Measurements from ENCODE around the gene CISD1. TPM values are rescaled to one million over a fixed set of nuclear protein-coding genes. Genes with fewer than 3 reads are reported as not detected.
A peak's percentile ranks its signal among the peaks of the same experiment; 100 is the strongest.
"Not testable (repeated sequence)": the region's sequence is repeated elsewhere in the genome, so short reads cannot be mapped to it uniquely, and the experiment has no call there.

Gene CISD1
- total RNA-seq, 6 experiments from 2014 or later = 25.2 to 40.9 (median 26.4) TPM

DNA sequence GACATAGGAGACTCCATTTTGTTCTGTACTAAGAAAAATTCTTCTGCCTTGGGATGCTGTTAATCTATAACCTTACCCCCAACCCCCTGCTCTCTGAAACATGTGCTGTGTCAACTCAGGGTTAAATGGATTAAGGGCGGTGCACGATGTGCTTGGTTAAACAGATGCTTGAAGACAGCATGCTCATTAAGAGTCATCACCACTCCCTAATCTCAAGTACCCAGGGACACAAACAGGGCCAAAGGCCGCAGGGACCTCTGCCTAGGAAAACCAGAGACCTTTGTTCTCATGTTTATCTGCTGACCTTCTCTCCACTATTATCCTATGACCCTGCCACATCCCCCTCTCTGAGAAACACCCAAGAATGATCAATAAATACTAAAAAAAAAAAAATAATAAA lies 24.3 kb upstream of the CISD1 start:
- ATAC-seq; H3K4me1 ChIP-seq; H3K27me3 ChIP-seq; DNase-seq; H3K36me3 ChIP-seq; H3K27ac ChIP-seq; H3K4me3 ChIP-seq; H3K9me3 ChIP-seq; intact Hi-C loops (cut with DNase I): not testable (repeated sequence)
- WGBS (ENCODE audit: insufficient coverage, low coverage, low lambda C conversion rate, missing lambda C conversion rate) = no CpG with 5 or more reads among the region's 3 CpGs

DNA sequence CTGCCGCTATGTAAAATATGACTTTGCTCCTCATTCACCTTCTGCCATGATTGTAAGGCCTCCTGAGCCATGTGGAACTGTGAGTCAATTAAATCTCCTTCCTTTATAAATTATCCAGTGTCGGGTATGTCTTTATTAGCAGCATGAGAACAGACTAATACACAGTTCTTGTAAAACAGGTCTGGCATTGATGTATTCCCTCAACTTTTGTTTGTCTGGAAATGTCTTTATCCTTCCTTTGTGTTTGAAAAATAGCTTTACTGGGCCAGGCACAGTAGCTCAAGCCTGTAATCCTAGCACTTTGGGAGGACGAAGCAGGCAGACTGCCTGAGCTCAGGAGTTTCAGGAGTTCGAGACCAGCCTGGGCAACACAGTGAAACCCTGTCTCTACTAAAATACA lies 15.8 kb upstream of the CISD1 start:
- WGBS (ENCODE audit: insufficient coverage, low coverage, low lambda C conversion rate, missing lambda C conversion rate) = 98% methylated on average over 4 of the region's 4 CpGs

DNA sequence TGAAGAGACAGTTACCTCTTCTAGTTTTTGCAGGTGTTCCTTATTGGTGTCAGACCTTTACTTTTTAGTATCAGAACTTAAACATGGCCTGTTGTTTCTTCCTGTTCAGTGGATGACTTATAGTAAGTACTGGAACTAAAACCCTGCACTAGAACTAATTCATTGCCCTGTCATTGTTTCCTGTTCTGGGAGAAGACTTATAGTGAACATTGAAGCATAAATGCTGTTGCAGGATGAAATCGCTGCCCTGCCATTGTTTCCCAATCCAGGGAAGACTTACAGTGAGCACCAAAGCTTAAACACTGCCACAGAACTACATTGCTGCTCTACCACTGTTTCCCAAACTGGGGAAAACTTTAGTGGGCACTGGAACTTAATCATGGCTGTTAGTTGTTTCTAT lies 14.3 kb upstream of the CISD1 start:
- peaks cover 0 to 9% (median 0%) of the 10 kb centered on the region in 4 donors for H3K4me1 ChIP-seq
- H3K27ac ChIP-seq = no peak overlapping the region
- no peak overlapping the region for H3K4me3 ChIP-seq
- no peaks in the 10 kb centered on the region for H3K27me3 ChIP-seq
- DNase-seq = no peak
- WGBS (ENCODE audit: insufficient coverage, low coverage, low lambda C conversion rate, missing lambda C conversion rate) = no CpG with 5 or more reads among the region's 1 CpG
- H3K36me3 ChIP-seq = no peaks in the 10 kb centered on the region
- intact Hi-C loops (cut with DNase I) = no loop called here
- ATAC-seq = no peak
- TF ChIP-seq POLR2A (IDR thresholded peaks at IDR 0.05) = no peak
- TF ChIP-seq, protein P1, sequence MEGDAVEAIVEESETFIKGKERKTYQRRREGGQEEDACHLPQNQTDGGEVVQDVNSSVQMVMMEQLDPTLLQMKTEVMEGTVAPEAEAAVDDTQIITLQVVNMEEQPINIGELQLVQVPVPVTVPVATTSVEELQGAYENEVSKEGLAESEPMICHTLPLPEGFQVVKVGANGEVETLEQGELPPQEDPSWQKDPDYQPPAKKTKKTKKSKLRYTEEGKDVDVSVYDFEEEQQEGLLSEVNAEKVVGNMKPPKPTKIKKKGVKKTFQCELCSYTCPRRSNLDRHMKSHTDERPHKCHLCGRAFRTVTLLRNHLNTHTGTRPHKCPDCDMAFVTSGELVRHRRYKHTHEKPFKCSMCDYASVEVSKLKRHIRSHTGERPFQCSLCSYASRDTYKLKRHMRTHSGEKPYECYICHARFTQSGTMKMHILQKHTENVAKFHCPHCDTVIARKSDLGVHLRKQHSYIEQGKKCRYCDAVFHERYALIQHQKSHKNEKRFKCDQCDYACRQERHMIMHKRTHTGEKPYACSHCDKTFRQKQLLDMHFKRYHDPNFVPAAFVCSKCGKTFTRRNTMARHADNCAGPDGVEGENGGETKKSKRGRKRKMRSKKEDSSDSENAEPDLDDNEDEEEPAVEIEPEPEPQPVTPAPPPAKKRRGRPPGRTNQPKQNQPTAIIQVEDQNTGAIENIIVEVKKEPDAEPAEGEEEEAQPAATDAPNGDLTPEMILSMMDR (IDR thresholded peaks at IDR 0.05) = no peak
- no peaks in the 10 kb centered on the region for H3K9me3 ChIP-seq

More for the DNA sequence above, 15.8 kb upstream of the CISD1 start:
- ATAC-seq (no peak), DNase-seq (no peak)
- H3K9me3 ChIP-seq = no peaks in the 10 kb centered on the region
- no peaks in the 10 kb centered on the region for H3K27me3 ChIP-seq
- no peak overlapping the region for H3K27ac ChIP-seq
- H3K4me1 ChIP-seq = peaks cover 0 to 9% (median 0%) of the 10 kb centered on the region in 4 donors
- intact Hi-C loops (cut with DNase I) = no loop called here
- no peak overlapping the region for H3K4me3 ChIP-seq
- no peaks in the 10 kb centered on the region for H3K36me3 ChIP-seq
- TF ChIP-seq, protein P1 (IDR thresholded peaks at IDR 0.05) = no peak
- no peak for TF ChIP-seq POLR2A (IDR thresholded peaks at IDR 0.05)

DNA sequence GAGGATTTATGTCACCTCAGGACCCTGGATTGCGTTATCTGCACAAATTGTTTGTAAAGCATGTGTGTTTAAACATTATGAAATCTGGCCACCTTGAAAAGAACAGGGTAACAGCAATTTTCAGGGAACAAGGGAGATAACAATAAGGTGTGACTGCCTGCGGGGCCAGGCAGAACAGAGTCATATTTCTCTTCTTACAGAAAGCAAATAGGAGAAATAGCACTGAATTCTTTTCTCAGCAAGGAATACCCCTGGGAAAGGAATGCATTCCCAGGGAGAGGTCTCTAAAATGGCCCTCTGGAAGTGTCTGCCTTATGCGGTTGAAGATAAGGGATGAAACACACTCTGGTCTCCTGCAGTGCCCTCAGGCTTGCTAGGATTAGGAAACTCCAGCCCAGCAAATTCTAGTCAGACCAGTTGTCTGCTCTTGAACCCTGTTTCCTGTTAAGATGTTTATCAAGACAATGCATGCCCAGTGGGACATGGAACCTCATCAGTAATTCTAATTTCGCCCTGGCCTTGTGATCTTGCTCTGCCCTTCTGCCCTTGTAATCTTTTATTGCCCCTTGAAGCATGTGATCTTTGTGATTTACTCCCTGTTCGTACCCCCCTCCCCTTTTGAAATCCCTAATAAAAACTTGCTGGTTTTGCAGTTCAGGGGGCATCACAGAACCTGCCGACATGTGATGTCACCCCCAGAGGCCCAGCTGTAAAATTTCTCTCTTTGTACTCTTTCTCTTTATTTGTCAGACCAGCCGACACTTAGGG lies 12.8 kb upstream of the CISD1 start:
- H3K4me3 ChIP-seq; H3K9me3 ChIP-seq; H3K36me3 ChIP-seq; H3K4me1 ChIP-seq; ATAC-seq; intact Hi-C loops (cut with DNase I); H3K27me3 ChIP-seq; H3K27ac ChIP-seq; DNase-seq: not testable (repeated sequence)
- WGBS (ENCODE audit: insufficient coverage, low coverage, low lambda C conversion rate, missing lambda C conversion rate) = 69% methylated on average over 6 of the region's 7 CpGs

DNA sequence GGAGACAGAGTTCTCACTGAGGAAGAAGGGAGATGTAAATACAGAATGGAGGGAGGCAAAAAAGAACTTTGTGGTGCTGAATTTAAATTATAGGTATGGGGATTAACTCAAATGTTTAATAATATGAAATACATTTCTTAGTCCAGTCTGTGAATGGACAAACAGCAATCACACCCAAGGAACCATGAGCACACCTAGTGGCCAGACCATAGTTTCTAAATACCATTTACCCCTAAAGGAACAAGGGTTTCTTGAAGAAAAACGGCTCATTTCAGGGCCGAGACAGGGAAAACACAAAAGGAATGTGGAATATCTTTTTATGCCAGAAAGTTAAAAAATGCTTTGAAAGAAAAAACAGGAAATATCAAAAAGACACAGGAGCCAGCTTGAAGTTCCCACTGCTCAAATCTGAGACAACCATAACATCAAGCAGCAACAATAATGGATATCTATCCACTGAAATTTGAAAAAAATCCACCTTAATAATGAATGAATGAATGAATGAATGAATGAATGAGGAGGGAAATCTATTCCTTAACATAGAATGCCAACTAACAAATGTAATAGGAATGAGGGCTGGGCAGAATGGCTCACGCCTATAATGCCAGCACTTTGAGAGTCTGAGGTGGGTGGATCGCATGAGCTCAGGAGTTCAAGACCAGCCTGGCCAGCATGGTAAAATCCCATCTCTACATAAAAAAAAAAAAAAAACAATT lies 9.8 kb upstream of the CISD1 start:
- TF ChIP-seq POLR2A (IDR thresholded peaks at IDR 0.05) = no peak
- TF ChIP-seq, protein P1 (IDR thresholded peaks at IDR 0.05) = peak in 1 of 4 donors; percentile 16

More for the DNA sequence above, 9.8 kb upstream of the CISD1 start:
- DNase-seq = no peak
- peaks cover 0 to 9% (median 0%) of the 10 kb centered on the region in 4 donors for H3K4me1 ChIP-seq
- intact Hi-C loops (cut with DNase I) = no loop called here
- H3K36me3 ChIP-seq = no peaks in the 10 kb centered on the region
- H3K4me3 ChIP-seq = no peak overlapping the region
- no peaks in the 10 kb centered on the region for H3K27me3 ChIP-seq
- 100% methylated on average over 4 of the region's 4 CpGs for WGBS (ENCODE audit: insufficient coverage, low coverage, low lambda C conversion rate, missing lambda C conversion rate)
- H3K27ac ChIP-seq = no peak overlapping the region
- ATAC-seq = no peak
- H3K9me3 ChIP-seq = no peaks in the 10 kb centered on the region

All from right lobe of liver (tissue), 6 donors.